ENCODE results near the gene PLEKHB1.
A peak's percentile ranks its signal among the peaks of the same experiment; 100 is the strongest.
"Not testable (repeated sequence)": the region's sequence is repeated elsewhere in the genome, so short reads cannot be mapped to it uniquely, and the experiment has no call there.

PLEKHB1 gene

GRCh38 chr11:73663604-73664495 is 17.5 kb downstream of the PLEKHB1 start:
- Histone ChIP-seq H3K4me1 (ENCODE audit: control insufficient read depth in 1 of 2, insufficient read depth in 1 of 2, low read depth in 1 of 2, low read length in 1 of 2) (peaks cover 23 to 24% of the 10 kb centered on the region in 2 experiments), H3K36me3 (no peaks in the 10 kb centered on the region), H3K27ac (peak overlapping the region; percentile 38), H3K4me3 (ENCODE audit: low read depth in 1 of 2, low read length in 1 of 2) (no peak overlapping the region), H3K9me3 (no peaks in the 10 kb centered on the region), H3K27me3 (peaks cover 7% of the 10 kb centered on the region)
- TF ChIP-seq CTCF (IDR thresholded peaks at IDR 0.05) = no peak

DNA sequence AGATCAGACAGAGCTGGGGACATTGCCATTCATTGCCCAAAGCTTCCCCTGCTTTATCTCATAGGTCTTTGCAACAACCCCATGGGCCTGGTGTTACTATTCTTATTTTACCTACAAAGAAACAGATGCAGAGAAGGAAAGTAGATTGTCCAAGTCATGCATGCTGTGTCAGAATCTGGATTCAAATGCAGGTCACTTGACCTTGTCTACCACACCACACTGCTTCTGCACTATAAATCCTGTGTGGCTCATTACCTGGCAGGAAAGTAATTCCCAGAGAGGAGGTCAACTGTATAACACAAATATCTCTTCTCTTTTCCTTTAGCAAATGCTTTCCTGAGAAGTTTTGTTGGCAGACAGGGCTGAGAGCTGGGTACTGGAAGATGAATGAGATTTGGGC is 18.5 kb downstream of the PLEKHB1 start:
- no peaks in the 10 kb centered on the region for H3K9me3 ChIP-seq
- no peaks in the 10 kb centered on the region for H3K36me3 ChIP-seq
- no peak for TF ChIP-seq CTCF (IDR thresholded peaks at IDR 0.05)
- no peak overlapping the region for H3K4me3 ChIP-seq (ENCODE audit: low read depth in 1 of 2, low read length in 1 of 2)
- peaks cover 7% of the 10 kb centered on the region for H3K27me3 ChIP-seq
- peak overlapping the region; percentile 59 for H3K27ac ChIP-seq
- H3K4me1 ChIP-seq (ENCODE audit: control insufficient read depth in 1 of 2, insufficient read depth in 1 of 2, low read depth in 1 of 2, low read length in 1 of 2) = peaks cover 23 to 24% of the 10 kb centered on the region in 2 experiments

DNA sequence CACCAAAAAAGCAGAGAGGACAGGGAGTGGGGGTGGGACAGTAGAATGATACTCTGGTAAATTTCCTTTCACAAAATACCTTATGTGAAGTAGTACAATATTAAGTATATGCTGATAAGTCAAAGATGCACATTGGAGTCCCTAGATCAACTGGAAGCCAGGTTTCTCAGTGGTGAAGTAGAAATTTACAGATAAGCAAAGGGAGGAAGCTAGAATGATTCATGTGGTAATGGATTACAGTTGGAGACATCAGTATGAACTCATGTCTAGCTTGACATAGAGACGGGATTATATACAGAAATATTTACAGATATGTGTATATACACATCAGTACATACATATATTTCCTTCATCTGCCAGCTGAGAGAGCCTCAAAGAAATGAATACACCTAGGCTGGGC is 21.5 kb downstream of the PLEKHB1 start:
- H3K4me3 ChIP-seq (ENCODE audit: low read depth in 1 of 2, low read length in 1 of 2) = no peak overlapping the region

DNA sequence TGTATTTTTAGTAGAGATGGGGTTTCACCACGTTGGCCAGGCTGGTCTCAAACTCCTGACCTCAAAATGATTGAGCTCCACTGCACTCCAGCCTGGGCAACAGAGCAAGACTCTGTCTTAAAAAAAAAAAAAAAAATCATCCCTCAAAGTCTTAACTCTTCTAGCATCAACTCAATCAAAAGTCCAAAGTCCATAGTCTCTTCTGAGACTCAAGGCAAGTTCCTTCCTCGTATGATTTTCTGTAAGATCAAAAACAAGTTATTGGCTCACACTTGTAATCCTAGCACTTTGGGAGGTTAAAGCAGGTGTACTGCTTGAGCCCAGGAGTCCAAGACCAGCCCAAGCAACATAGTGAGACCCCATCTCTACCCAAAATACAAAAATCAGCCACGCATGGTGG is 24.4 kb downstream of the PLEKHB1 start:
- H3K36me3 ChIP-seq = no peaks in the 10 kb centered on the region
- no peaks in the 10 kb centered on the region for H3K9me3 ChIP-seq
- no peak for TF ChIP-seq CTCF (IDR thresholded peaks at IDR 0.05)
- H3K27me3 ChIP-seq = no peaks in the 10 kb centered on the region
- no peaks in the 10 kb centered on the region for H3K4me1 ChIP-seq (ENCODE audit: control insufficient read depth in 1 of 2, insufficient read depth in 1 of 2, low read depth in 1 of 2, low read length in 1 of 2)
- no peak overlapping the region for H3K4me3 ChIP-seq (ENCODE audit: low read depth in 1 of 2, low read length in 1 of 2)
- H3K27ac ChIP-seq = no peak overlapping the region

More for the DNA sequence above, 21.5 kb downstream of the PLEKHB1 start:
- Histone ChIP-seq H3K27ac (no peak overlapping the region), H3K9me3 (no peaks in the 10 kb centered on the region), H3K27me3 (no peaks in the 10 kb centered on the region), H3K4me1 (ENCODE audit: control insufficient read depth in 1 of 2, insufficient read depth in 1 of 2, low read depth in 1 of 2, low read length in 1 of 2) (peaks cover 12 to 13% of the 10 kb centered on the region in 2 experiments), H3K36me3 (no peaks in the 10 kb centered on the region)
- TF ChIP-seq CTCF (IDR thresholded peaks at IDR 0.05) = no peak

- H3K27ac ChIP-seq = no peak overlapping the region
- no peaks in the 10 kb centered on the region for H3K9me3 ChIP-seq
- no peaks in the 10 kb centered on the region for H3K4me1 ChIP-seq (ENCODE audit: control insufficient read depth in 1 of 2, insufficient read depth in 1 of 2, low read depth in 1 of 2, low read length in 1 of 2)
- TF ChIP-seq CTCF (IDR thresholded peaks at IDR 0.05) = no peak
- peaks cover 2% of the 10 kb centered on the region for H3K36me3 ChIP-seq
- H3K4me3 ChIP-seq (ENCODE audit: low read depth in 1 of 2, low read length in 1 of 2) = no peak overlapping the region
- no peaks in the 10 kb centered on the region for H3K27me3 ChIP-seq
Observed at GRCh38 chr11:73671701-73672100, 25.3 kb downstream of the PLEKHB1 start.

DNA sequence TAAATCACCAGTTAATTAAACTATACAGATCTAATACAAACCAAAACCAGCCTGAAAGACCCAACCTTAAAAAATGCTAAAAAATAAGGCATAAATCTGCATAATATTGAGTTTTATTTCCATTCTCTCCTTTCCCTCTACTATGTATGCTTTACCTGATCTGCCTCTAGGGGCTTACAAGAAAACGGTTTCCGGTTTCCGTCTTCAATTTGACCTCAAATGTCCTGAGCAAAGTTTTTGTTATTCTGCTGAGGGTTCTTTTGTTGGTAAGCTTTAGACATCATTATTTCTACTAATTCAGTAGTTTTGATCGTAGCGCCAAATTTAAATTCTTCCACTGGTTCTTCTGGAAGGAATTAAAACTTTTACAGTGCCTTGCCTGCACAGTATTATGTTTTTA is 30.2 kb downstream of the PLEKHB1 start:
- H3K27me3 ChIP-seq = not testable (repeated sequence)
- peaks cover 41% of the 10 kb centered on the region for H3K36me3 ChIP-seq

More for the DNA sequence above, 30.2 kb downstream of the PLEKHB1 start:
- not testable (repeated sequence) for H3K27ac ChIP-seq; H3K4me1 ChIP-seq (ENCODE audit: control insufficient read depth in 1 of 2, insufficient read depth in 1 of 2, low read depth in 1 of 2, low read length in 1 of 2); H3K9me3 ChIP-seq; H3K4me3 ChIP-seq (ENCODE audit: low read depth in 1 of 2, low read length in 1 of 2)

Measured in neutrophil (primary cell).